HepG2 (cell line): Measurements from ENCODE around the gene ZFAND2B. TPM values are rescaled to one million over a fixed set of nuclear protein-coding genes. Genes with fewer than 3 reads are reported as not detected.

Experiments
- ATAC-seq: fragments of 200-7000 bp; cut with Tn5 transposase; 3 replicates; pipeline ENCODE4 v1.9.1; 2020; ENCODE audit warnings: mild to moderate bottlenecking, moderate library complexity
- BruUV-seq: library from RNA; stranded (reverse); fragments of 400-500 nt; replicated peaks from 2 replicates; lab custom pipeline; 2021; lab: Mats Ljungman, UMichigan
- CTCF ChIA-PET: fragments of 300-600 bp; formaldehyde crosslinking; extraction: SDS; loops from one replicate; lab custom pipeline; 2021; ENCODE audit warnings: low total read pairs, inconsistent platforms, low intra/inter-chr PET ratio; lab: Yijun Ruan, JAX
- POLR2A ChIA-PET: fragments of 350-600 bp; sonication (Branson Sonifier 250); formaldehyde crosslinking; loops from one replicate; lab custom pipeline; 2020; ENCODE audit warnings: antibody characterized with exemption, inconsistent platforms; lab: Yijun Ruan, JAX
- DNase-seq: peaks from one replicate; pipeline ENCODE4 v3.0.0-alpha.2; 2015; ENCODE audit warnings: low spot score
- FAIRE-seq: peaks from 3 replicates; lab custom pipeline; 2011; peaks lifted over from hg19 to GRCh38; lab: Jason Lieb, UNC
- H2AFZ ChIP-seq: one replicate; pipeline ENCODE4 v1.6.1; 2011; ENCODE audit warnings: low read length, inconsistent platforms
- H3K27ac ChIP-seq: fragments of 300-600 bp; 3 replicates; pipeline ENCODE4 v1.8.0; 2011; ENCODE audit warnings: mixed run types, mild to moderate bottlenecking, mixed read lengths, low read length, inconsistent platforms; ENCODE audit not compliant: insufficient read depth; ENCODE audit errors: extremely low read length
- H3K27me3 ChIP-seq, 2 experiments: fragments of 200-600 bp in 1 of 2; 2 replicates in 1 of 2; 3 replicates in 1 of 2; pipeline versions ENCODE4 v1.6.0 to v1.8.0; 2011; ENCODE audit warnings: low read length in 2 of 2, mild to moderate bottlenecking in 2 of 2, moderate library complexity in 2 of 2, inconsistent platforms in 1 of 2; ENCODE audit not compliant: insufficient read depth in 2 of 2, control insufficient read depth in 1 of 2
- H3K36me3 ChIP-seq, 2 experiments: fragments of 200-600 bp in 1 of 2; replicated peaks in 1 of 2; 2 replicates in 1 of 2; 3 replicates in 1 of 2; pipeline versions ENCODE4 v1.5.1 to v1.8.0; 2011; ENCODE audit warnings: low read length in 2 of 2, inconsistent platforms in 1 of 2; ENCODE audit not compliant: insufficient read depth in 2 of 2, control insufficient read depth in 1 of 2
- H3K4me1 ChIP-seq: 2 replicates; pipeline ENCODE4 v1.5.1; 2012; ENCODE audit warnings: low read length, inconsistent platforms; ENCODE audit not compliant: insufficient read depth
- H3K4me2 ChIP-seq: 2 replicates; pipeline ENCODE4 v1.6.0; 2011; ENCODE audit warnings: low read depth, low read length, inconsistent platforms
- H3K4me3 ChIP-seq, 3 experiments: fragments of 200-600 bp in 1 of 3; sonication (generic), shearing (Covaris generic) in 1 of 3; replicated peaks in 1 of 3; 2 replicates each; pipeline ENCODE4 v1.5.1; 2011 to 2016; ENCODE audit warnings: low read length in 3 of 3, inconsistent platforms in 2 of 3, low read depth in 2 of 3, mild to moderate bottlenecking in 2 of 3, control low read depth in 1 of 3, mixed read lengths in 1 of 3; ENCODE audit not compliant: insufficient read depth in 1 of 3
- H3K79me2 ChIP-seq: one replicate; pipeline ENCODE4 v1.6.1; 2011; ENCODE audit warnings: low read length, inconsistent platforms; ENCODE audit not compliant: insufficient read depth
- H3K9ac ChIP-seq: 2 replicates; pipeline ENCODE4 v1.6.0; 2011; ENCODE audit warnings: mild to moderate bottlenecking, low read depth, low read length, inconsistent platforms; ENCODE audit not compliant: insufficient read depth
- H3K9me3 ChIP-seq: 2 replicates; pipeline ENCODE4 v1.5.1; 2012; ENCODE audit warnings: mild to moderate bottlenecking, low read length
- H4K20me1 ChIP-seq: 2 replicates; pipeline ENCODE4 v1.6.0; 2011; ENCODE audit warnings: inconsistent platforms, mild to moderate bottlenecking, low read length, moderate library complexity; ENCODE audit not compliant: insufficient read depth
- AKAP8 ChIP-seq: sonication (generic); formaldehyde crosslinking; IDR thresholded peaks from 2 replicates; pipeline ENCODE4 v1.5.1; 2020; ENCODE audit warnings: mild to moderate bottlenecking, missing genetic modification reagents
- BRCA1 ChIP-seq: sonication (generic); formaldehyde crosslinking; IDR thresholded peaks from 2 replicates; pipeline ENCODE4 v1.4.0; 2020; ENCODE audit warnings: missing genetic modification reagents
- KLF13 ChIP-seq: sonication (generic); formaldehyde crosslinking; IDR thresholded peaks from 2 replicates; pipeline ENCODE4 v1.4.0; 2020; ENCODE audit warnings: mild to moderate bottlenecking, missing genetic modification reagents
- LCORL ChIP-seq, 2 experiments: fragments of 450-650 bp in 1 of 2; sonication (generic) in 1 of 2; formaldehyde crosslinking in 1 of 2; IDR thresholded peaks; 2 replicates each; pipeline versions ENCODE4 v1.5.0 to v1.6.1; 2017 to 2020; ENCODE audit warnings: antibody characterized with exemption in 1 of 2, missing genetic modification reagents in 1 of 2
- NFRKB ChIP-seq: fragments of 450-650 bp; IDR thresholded peaks from 2 replicates; pipeline ENCODE4 v1.6.1; 2017
- RFX1 ChIP-seq: fragments of 450-650 bp; IDR thresholded peaks from 2 replicates; pipeline ENCODE4 v1.6.1; 2017
- XBP1 ChIP-seq: sonication (generic); formaldehyde crosslinking; IDR thresholded peaks from 2 replicates; pipeline ENCODE4 v1.5.0; 2020; ENCODE audit warnings: missing genetic modification reagents
- ZFP90 ChIP-seq: sonication (generic); formaldehyde crosslinking; IDR thresholded peaks from 2 replicates; pipeline ENCODE4 v1.8.0; 2022; ENCODE audit warnings: missing genetic modification reagents, mild to moderate bottlenecking, inconsistent platforms, borderline replicate concordance
- ZNF546 ChIP-seq: sonication (generic); formaldehyde crosslinking; conservative IDR thresholded peaks from 2 replicates; pipeline ENCODE4 v1.8.1; 2023; ENCODE audit warnings: mild to moderate bottlenecking, missing genetic modification reagents
- ZNF563 ChIP-seq: sonication (generic); formaldehyde crosslinking; IDR thresholded peaks from 2 replicates; pipeline ENCODE4 v1.8.0; 2022; ENCODE audit warnings: mild to moderate bottlenecking, moderate library complexity, missing genetic modification reagents
- ZNF570 ChIP-seq: sonication (generic); formaldehyde crosslinking; IDR thresholded peaks from 2 replicates; pipeline ENCODE4 v1.4.0; 2020; ENCODE audit warnings: mild to moderate bottlenecking, missing genetic modification reagents, borderline replicate concordance
- ZNF720 ChIP-seq: sonication (generic); formaldehyde crosslinking; IDR thresholded peaks from 2 replicates; pipeline ENCODE4 v1.4.0; 2020; ENCODE audit warnings: missing genetic modification reagents
- WGBS: methylation state at CpG from one replicate; pipeline ENCODE4 v1.1.6; 2017; ENCODE audit warnings: low lambda C conversion rate; 5-methylcytosine and 5-hydroxymethylcytosine counted together
- in situ Hi-C: cut with HindIII; loops from 2 replicates; pipeline ENCODE4 v1.10.0; 2017; ENCODE audit warnings: low pct_unique_long_range_greater_than_20kb; ENCODE audit not compliant: extremely low pct_ligation_motif_present
- intact Hi-C: fragments of 100-400 bp; cut with micrococcal nuclease; formaldehyde crosslinking; loops from one replicate; pipeline ENCODE4 v1.10.0; 2022; ENCODE audit not compliant: unreplicated experiment
- polyA plus RNA-seq, 8 experiments: library from polyadenylated mRNA; depleted of rRNA in 3 of 8; stranded (reverse) in 7 of 8; unstranded in 1 of 8; fragments of >200 nt; fragmentation: Illumina TruSeq in 4 of 8; extraction: Trizol in 4 of 8; gene quantifications; 2 replicates each; pipeline versions ENCODE4 v1.2.1 to v1.2.3, GENCODE V29; 2011 to 2016; ENCODE audit warnings: low read depth in 4 of 8, missing spikeins in 1 of 8, mixed read lengths in 1 of 8; ENCODE audit not compliant: insufficient read depth in 1 of 8
- total RNA-seq, 5 experiments: library from RNA; depleted of rRNA; stranded (reverse); fragments of >200 nt; fragmentation: Illumina TruSeq; extraction: Trizol; gene quantifications; 2 replicates each; pipeline ENCODE4 v1.2.3, GENCODE V29; 2016; ENCODE audit warnings: low read depth in 1 of 5
- TF ChIP-seq, protein P1 (sequence below): sonication (generic); formaldehyde crosslinking; IDR thresholded peaks from 2 replicates; pipeline ENCODE4 v1.8.1; 2022; ENCODE audit warnings: mild to moderate bottlenecking, missing genetic modification reagents
- TF ChIP-seq, protein P2 (sequence below): sonication (generic); formaldehyde crosslinking; IDR thresholded peaks from 2 replicates; pipeline ENCODE4 v1.4.0; 2020; ENCODE audit warnings: missing genetic modification reagents
- TF ChIP-seq, protein P3 (sequence below), 2 experiments: sonication (generic) in 1 of 2; formaldehyde crosslinking in 1 of 2; IDR thresholded peaks; 2 replicates each; pipeline versions ENCODE4 v1.4.0 to v1.6.1; 2018 to 2020; ENCODE audit warnings: missing genetic modification reagents in 2 of 2, borderline replicate concordance in 1 of 2, low read depth in 1 of 2, mild to moderate bottlenecking in 1 of 2, missing biosample characterization in 1 of 2
- TF ChIP-seq, protein P4 (sequence below): sonication (generic); formaldehyde crosslinking; IDR thresholded peaks from 2 replicates; pipeline ENCODE4 v1.5.1; 2020; ENCODE audit warnings: missing genetic modification reagents, mild to moderate bottlenecking, borderline replicate concordance
- TF ChIP-seq, protein P5 (sequence below): sonication (generic); formaldehyde crosslinking; IDR thresholded peaks from 2 replicates; pipeline ENCODE4 v1.4.0; 2020; ENCODE audit warnings: low read depth, mild to moderate bottlenecking, missing genetic modification reagents

Gene ZFAND2B
- total and polyA plus RNA-seq, 2 of the 13 experiments (the other 11 are each of a cell fraction or from before 2014, with no cell fraction given) = 53.3 to 115 TPM

DNA sequence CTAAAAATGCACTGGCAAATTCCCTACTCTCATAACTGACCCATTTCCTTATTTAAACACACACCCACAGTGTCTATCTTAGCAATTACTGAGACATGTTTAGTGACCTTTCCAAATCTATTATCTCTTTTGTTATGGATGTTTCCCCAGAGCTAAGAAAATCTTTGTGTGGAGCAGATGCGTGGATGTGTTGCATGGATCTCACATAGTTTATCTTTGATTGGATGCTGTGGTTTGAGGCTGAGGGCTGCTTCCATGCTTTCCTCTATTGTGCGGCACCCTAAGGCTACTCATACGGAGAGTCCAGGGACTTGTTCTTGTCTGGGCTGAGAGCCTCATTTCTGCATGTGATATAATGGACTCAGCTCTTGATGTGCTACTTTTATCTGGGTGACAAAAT lies 27.7 kb downstream of the ZFAND2B start:
- in situ Hi-C loops (no loop called here), intact Hi-C loops (no loop called here)
- H2AFZ ChIP-seq = no peak overlapping the region
- no peak for ATAC-seq
- no peak overlapping the region for H3K9ac ChIP-seq
- H3K27ac ChIP-seq = no peak overlapping the region
- peaks cover 25% of the 10 kb centered on the region for H3K79me2 ChIP-seq
- DNase-seq = no peak
- H3K4me2 ChIP-seq = no peak overlapping the region
- ChIA-PET POLR2A (interaction anchor here (0.9 to 1.8 kb wide), 2 partner anchors 11 to 15 kb away, joined by 3 to 11 read pairs; partner anchors contain the start of genes GLB1L and STK16), CTCF (no interaction called here)
- WGBS = 98% methylated on average over 3 of the region's 3 CpGs
- H4K20me1 ChIP-seq = no peaks in the 10 kb centered on the region
- FAIRE-seq = no peak
- H3K27me3 ChIP-seq = no peaks in the 10 kb centered on the region; a peak in 1 of 5 replicates
- H3K4me3 ChIP-seq = no peak overlapping the region
- peaks cover 44 to 67% of the 10 kb centered on the region in 2 experiments for H3K36me3 ChIP-seq
- BruUV-seq = no TSS peak
- H3K9me3 ChIP-seq = no peaks in the 10 kb centered on the region
- H3K4me1 ChIP-seq = peaks cover 22% of the 10 kb centered on the region
- no peak for TF ChIP-seq AKAP8
- TF ChIP-seq NFRKB = no peak
- TF ChIP-seq, protein P1, sequence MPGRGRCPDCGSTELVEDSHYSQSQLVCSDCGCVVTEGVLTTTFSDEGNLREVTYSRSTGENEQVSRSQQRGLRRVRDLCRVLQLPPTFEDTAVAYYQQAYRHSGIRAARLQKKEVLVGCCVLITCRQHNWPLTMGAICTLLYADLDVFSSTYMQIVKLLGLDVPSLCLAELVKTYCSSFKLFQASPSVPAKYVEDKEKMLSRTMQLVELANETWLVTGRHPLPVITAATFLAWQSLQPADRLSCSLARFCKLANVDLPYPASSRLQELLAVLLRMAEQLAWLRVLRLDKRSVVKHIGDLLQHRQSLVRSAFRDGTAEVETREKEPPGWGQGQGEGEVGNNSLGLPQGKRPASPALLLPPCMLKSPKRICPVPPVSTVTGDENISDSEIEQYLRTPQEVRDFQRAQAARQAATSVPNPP (CRISPR knock-in tag) = no peak
- no peak for TF ChIP-seq BRCA1 (CRISPR knock-in tag)
- TF ChIP-seq ZNF546 (CRISPR knock-in tag) = no peak
- TF ChIP-seq LCORL (IDR thresholded peaks at IDR 0.05) = no peak
- no peak for TF ChIP-seq LCORL (CRISPR knock-in tag; IDR thresholded peaks at IDR 0.05)
- TF ChIP-seq ZNF570 (CRISPR knock-in tag) = no peak
- TF ChIP-seq ZFP90 = no peak
- TF ChIP-seq ZNF563 (CRISPR knock-in tag) = no peak
- TF ChIP-seq, protein P2, sequence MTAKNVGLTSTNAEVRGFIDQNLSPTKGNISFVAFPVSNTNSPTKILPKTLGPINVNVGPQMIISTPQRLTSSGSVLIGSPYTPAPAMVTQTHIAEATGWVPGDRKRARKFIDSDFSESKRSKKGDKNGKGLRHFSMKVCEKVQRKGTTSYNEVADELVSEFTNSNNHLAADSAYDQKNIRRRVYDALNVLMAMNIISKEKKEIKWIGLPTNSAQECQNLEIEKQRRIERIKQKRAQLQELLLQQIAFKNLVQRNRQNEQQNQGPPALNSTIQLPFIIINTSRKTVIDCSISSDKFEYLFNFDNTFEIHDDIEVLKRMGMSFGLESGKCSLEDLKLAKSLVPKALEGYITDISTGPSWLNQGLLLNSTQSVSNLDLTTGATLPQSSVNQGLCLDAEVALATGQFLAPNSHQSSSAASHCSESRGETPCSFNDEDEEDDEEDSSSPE (CRISPR knock-in tag) = no peak
- TF ChIP-seq, protein P3, sequence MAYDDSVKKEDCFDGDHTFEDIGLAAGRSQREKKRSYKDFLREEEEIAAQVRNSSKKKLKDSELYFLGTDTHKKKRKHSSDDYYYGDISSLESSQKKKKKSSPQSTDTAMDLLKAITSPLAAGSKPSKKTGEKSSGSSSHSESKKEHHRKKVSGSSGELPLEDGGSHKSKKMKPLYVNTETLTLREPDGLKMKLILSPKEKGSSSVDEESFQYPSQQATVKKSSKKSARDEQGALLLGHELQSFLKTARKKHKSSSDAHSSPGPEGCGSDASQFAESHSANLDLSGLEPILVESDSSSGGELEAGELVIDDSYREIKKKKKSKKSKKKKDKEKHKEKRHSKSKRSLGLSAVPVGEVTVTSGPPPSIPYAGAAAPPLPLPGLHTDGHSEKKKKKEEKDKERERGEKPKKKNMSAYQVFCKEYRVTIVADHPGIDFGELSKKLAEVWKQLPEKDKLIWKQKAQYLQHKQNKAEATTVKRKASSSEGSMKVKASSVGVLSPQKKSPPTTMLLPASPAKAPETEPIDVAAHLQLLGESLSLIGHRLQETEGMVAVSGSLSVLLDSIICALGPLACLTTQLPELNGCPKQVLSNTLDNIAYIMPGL (CRISPR knock-in tag; IDR thresholded peaks at IDR 0.05; ENCODE audit: borderline replicate concordance in 1 of 2, low read depth in 1 of 2) = no peak
- TF ChIP-seq RFX1 = no peak
- TF ChIP-seq, protein P4, sequence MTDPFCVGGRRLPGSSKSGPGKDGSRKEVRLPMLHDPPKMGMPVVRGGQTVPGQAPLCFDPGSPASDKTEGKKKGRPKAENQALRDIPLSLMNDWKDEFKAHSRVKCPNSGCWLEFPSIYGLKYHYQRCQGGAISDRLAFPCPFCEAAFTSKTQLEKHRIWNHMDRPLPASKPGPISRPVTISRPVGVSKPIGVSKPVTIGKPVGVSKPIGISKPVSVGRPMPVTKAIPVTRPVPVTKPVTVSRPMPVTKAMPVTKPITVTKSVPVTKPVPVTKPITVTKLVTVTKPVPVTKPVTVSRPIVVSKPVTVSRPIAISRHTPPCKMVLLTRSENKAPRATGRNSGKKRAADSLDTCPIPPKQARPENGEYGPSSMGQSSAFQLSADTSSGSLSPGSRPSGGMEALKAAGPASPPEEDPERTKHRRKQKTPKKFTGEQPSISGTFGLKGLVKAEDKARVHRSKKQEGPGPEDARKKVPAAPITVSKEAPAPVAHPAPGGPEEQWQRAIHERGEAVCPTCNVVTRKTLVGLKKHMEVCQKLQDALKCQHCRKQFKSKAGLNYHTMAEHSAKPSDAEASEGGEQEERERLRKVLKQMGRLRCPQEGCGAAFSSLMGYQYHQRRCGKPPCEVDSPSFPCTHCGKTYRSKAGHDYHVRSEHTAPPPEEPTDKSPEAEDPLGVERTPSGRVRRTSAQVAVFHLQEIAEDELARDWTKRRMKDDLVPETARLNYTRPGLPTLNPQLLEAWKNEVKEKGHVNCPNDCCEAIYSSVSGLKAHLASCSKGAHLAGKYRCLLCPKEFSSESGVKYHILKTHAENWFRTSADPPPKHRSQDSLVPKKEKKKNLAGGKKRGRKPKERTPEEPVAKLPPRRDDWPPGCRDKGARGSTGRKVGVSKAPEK (CRISPR knock-in tag) = no peak
- TF ChIP-seq, protein P5, sequence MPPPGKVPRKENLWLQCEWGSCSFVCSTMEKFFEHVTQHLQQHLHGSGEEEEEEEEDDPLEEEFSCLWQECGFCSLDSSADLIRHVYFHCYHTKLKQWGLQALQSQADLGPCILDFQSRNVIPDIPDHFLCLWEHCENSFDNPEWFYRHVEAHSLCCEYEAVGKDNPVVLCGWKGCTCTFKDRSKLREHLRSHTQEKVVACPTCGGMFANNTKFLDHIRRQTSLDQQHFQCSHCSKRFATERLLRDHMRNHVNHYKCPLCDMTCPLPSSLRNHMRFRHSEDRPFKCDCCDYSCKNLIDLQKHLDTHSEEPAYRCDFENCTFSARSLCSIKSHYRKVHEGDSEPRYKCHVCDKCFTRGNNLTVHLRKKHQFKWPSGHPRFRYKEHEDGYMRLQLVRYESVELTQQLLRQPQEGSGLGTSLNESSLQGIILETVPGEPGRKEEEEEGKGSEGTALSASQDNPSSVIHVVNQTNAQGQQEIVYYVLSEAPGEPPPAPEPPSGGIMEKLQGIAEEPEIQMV (CRISPR knock-in tag) = no peak
- no peak for TF ChIP-seq XBP1 (CRISPR knock-in tag)
- TF ChIP-seq ZNF720 (CRISPR knock-in tag) = no peak
- TF ChIP-seq KLF13 (CRISPR knock-in tag) = no peak
